HepG2 (cell line): ENCODE results near the gene CTSA. TPM values are rescaled to one million over a fixed set of nuclear protein-coding genes. Genes with fewer than 3 reads are reported as not detected.

Experiments
- ARNTL ChIP-seq: sonication (generic); formaldehyde crosslinking; IDR thresholded peaks from 2 replicates; pipeline ENCODE4 v1.4.0; 2020; ENCODE audit warnings: mild to moderate bottlenecking, missing genetic modification reagents
- BCLAF1 ChIP-seq: fragments of 450-650 bp; IDR thresholded peaks from 2 replicates; pipeline ENCODE4 v1.6.1; 2017; ENCODE audit warnings: mild to moderate bottlenecking
- CEBPG ChIP-seq: IDR thresholded peaks from 2 replicates; pipeline ENCODE4 v1.6.1; 2016
- CENPT ChIP-seq: sonication (generic); formaldehyde crosslinking; IDR thresholded peaks from 2 replicates; pipeline ENCODE4 v1.8.0; 2022; ENCODE audit warnings: low read depth, mild to moderate bottlenecking, moderate library complexity, missing genetic modification reagents
- CHCHD3 ChIP-seq: sonication (generic); formaldehyde crosslinking; IDR thresholded peaks from 2 replicates; pipeline ENCODE4 v1.8.0; 2022; ENCODE audit warnings: mild to moderate bottlenecking, missing genetic modification reagents, moderate library complexity
- CHD2 ChIP-seq: IDR thresholded peaks from 2 replicates; pipeline ENCODE4 v1.6.1; 2011; ENCODE audit warnings: low read depth, low read length, improper control_type of control experiment
- FOXO1 ChIP-seq: sonication (generic); formaldehyde crosslinking; IDR thresholded peaks from 2 replicates; pipeline ENCODE4 v1.4.0; 2020; ENCODE audit warnings: missing genetic modification reagents
- GPN1 ChIP-seq: sonication (generic); formaldehyde crosslinking; IDR thresholded peaks from 2 replicates; pipeline ENCODE4 v1.5.1; 2020; ENCODE audit warnings: missing genetic modification reagents, borderline replicate concordance
- HNRNPK ChIP-seq: fragments of 200-400 bp; formaldehyde crosslinking; IDR thresholded peaks from 2 replicates; pipeline ENCODE4 v1.6.1; 2018; ENCODE audit warnings: low read length, low read depth, moderate library complexity, mild to moderate bottlenecking; ENCODE audit not compliant: poor library complexity, severe bottlenecking
- ISL2 ChIP-seq: sonication (generic); formaldehyde crosslinking; IDR thresholded peaks from 2 replicates; pipeline ENCODE4 v1.5.0; 2020; ENCODE audit warnings: missing genetic modification reagents
- KLF9 ChIP-seq: IDR thresholded peaks from 2 replicates; pipeline ENCODE4 v1.6.1; 2016; ENCODE audit warnings: low read depth
- PLRG1 ChIP-seq: fragments of 450-650 bp; conservative IDR thresholded peaks from 2 replicates; pipeline ENCODE4 v1.6.1; 2016
- PRPF4 ChIP-seq: fragments of 200-400 bp; formaldehyde crosslinking; IDR thresholded peaks from 2 replicates; pipeline ENCODE4 v1.6.1; 2016; ENCODE audit warnings: low read length, low read depth; ENCODE audit not compliant: poor library complexity, severe bottlenecking
- RAD21 ChIP-seq: fragments of 450-650 bp; formaldehyde crosslinking; IDR thresholded peaks from 2 replicates; pipeline ENCODE4 v1.5.0; 2020; ENCODE audit warnings: mild to moderate bottlenecking
- REPIN1 ChIP-seq: sonication (generic); formaldehyde crosslinking; IDR thresholded peaks from 2 replicates; pipeline ENCODE4 v1.8.0; 2022; ENCODE audit warnings: missing genetic modification reagents, low read depth, mild to moderate bottlenecking, borderline replicate concordance
- ZNF260 ChIP-seq: sonication (generic); formaldehyde crosslinking; IDR thresholded peaks from 2 replicates; pipeline ENCODE4 v1.4.0; 2020; ENCODE audit warnings: missing genetic modification reagents, low read depth, mild to moderate bottlenecking, borderline replicate concordance
- ZNF431 ChIP-seq: sonication (generic); formaldehyde crosslinking; IDR thresholded peaks from 2 replicates; pipeline ENCODE4 v1.9.0; 2022; ENCODE audit warnings: missing genetic modification reagents, low read depth, mild to moderate bottlenecking, borderline replicate concordance
- ZNF563 ChIP-seq: sonication (generic); formaldehyde crosslinking; IDR thresholded peaks from 2 replicates; pipeline ENCODE4 v1.8.0; 2022; ENCODE audit warnings: mild to moderate bottlenecking, moderate library complexity, missing genetic modification reagents
- ZNF713 ChIP-seq: sonication (generic); formaldehyde crosslinking; IDR thresholded peaks from 2 replicates; pipeline ENCODE4 v1.4.0; 2020; ENCODE audit warnings: mild to moderate bottlenecking, missing genetic modification reagents
- ZNF839 ChIP-seq: sonication (generic); formaldehyde crosslinking; IDR thresholded peaks from 2 replicates; pipeline ENCODE4 v1.4.0; 2020; ENCODE audit warnings: missing genetic modification reagents, mild to moderate bottlenecking, borderline replicate concordance
- polyA plus RNA-seq, 8 experiments: library from polyadenylated mRNA; depleted of rRNA in 3 of 8; stranded (reverse) in 7 of 8; unstranded in 1 of 8; fragments of >200 nt; fragmentation: Illumina TruSeq in 4 of 8; extraction: Trizol in 4 of 8; gene quantifications; 2 replicates each; pipeline versions ENCODE4 v1.2.1 to v1.2.3, GENCODE V29; 2011 to 2016; ENCODE audit warnings: low read depth in 4 of 8, missing spikeins in 1 of 8, mixed read lengths in 1 of 8; ENCODE audit not compliant: insufficient read depth in 1 of 8
- total RNA-seq, 5 experiments: library from RNA; depleted of rRNA; stranded (reverse); fragments of >200 nt; fragmentation: Illumina TruSeq; extraction: Trizol; gene quantifications; 2 replicates each; pipeline ENCODE4 v1.2.3, GENCODE V29; 2016; ENCODE audit warnings: low read depth in 1 of 5
- TF ChIP-seq, protein P1 (sequence below): sonication (generic); formaldehyde crosslinking; IDR thresholded peaks from 2 replicates; pipeline ENCODE4 v1.8.0; 2022; ENCODE audit warnings: mild to moderate bottlenecking, missing genetic modification reagents, moderate library complexity
- TF ChIP-seq, protein P2 (sequence below): sonication (generic); formaldehyde crosslinking; IDR thresholded peaks from 2 replicates; pipeline ENCODE4 v1.5.0; 2020; ENCODE audit warnings: missing genetic modification reagents
- TF ChIP-seq, protein P3 (sequence below): IDR thresholded peaks from 2 replicates; pipeline ENCODE4 v1.6.1; 2012; ENCODE audit warnings: low read depth, low read length, improper control_type of control experiment

CTSA gene
- total and polyA plus RNA-seq, 2 of the 13 experiments (the other 11 are each of a cell fraction or from before 2014, with no cell fraction given): 202 to 231 TPM

- peak; percentile 98 for TF ChIP-seq ZNF563 (CRISPR knock-in tag)
- TF ChIP-seq GPN1 (CRISPR knock-in tag): peak; percentile 27; the same call in 1 of the 2 replicates
- TF ChIP-seq CHCHD3 (CRISPR knock-in tag): peak; percentile 36
- no peak for TF ChIP-seq PLRG1
- TF ChIP-seq ZNF431 (CRISPR knock-in tag): peak; percentile 99
- TF ChIP-seq, protein P1, sequence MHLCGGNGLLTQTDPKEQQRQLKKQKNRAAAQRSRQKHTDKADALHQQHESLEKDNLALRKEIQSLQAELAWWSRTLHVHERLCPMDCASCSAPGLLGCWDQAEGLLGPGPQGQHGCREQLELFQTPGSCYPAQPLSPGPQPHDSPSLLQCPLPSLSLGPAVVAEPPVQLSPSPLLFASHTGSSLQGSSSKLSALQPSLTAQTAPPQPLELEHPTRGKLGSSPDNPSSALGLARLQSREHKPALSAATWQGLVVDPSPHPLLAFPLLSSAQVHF: peak; percentile 98
- peak; percentile 96 for TF ChIP-seq FOXO1 (CRISPR knock-in tag)
- peak; percentile 63; the same call in 1 of the 2 replicates for TF ChIP-seq ZNF260 (CRISPR knock-in tag)
- TF ChIP-seq RAD21: peak; percentile 66
- TF ChIP-seq BCLAF1: no peak
- peak; percentile 64 for TF ChIP-seq HNRNPK
- no peak; the same call in 1 of the 2 replicates for TF ChIP-seq ZNF713 (CRISPR knock-in tag)
- peak; percentile 72; the same call in 1 of the 2 replicates for TF ChIP-seq CHD2
- TF ChIP-seq CEBPG (CRISPR knock-in tag): peak; percentile 76
- no peak for TF ChIP-seq ZNF839 (CRISPR knock-in tag)
- TF ChIP-seq, protein P2, sequence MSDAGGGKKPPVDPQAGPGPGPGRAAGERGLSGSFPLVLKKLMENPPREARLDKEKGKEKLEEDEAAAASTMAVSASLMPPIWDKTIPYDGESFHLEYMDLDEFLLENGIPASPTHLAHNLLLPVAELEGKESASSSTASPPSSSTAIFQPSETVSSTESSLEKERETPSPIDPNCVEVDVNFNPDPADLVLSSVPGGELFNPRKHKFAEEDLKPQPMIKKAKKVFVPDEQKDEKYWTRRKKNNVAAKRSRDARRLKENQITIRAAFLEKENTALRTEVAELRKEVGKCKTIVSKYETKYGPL (CRISPR knock-in tag): peak; percentile 88; the same call in 1 of the 2 replicates
- TF ChIP-seq REPIN1: peak; percentile 100
- peak; percentile 100 for TF ChIP-seq ARNTL (CRISPR knock-in tag)
- TF ChIP-seq PRPF4: no peak
- TF ChIP-seq ISL2: peak; percentile 96
- peak; percentile 96 for TF ChIP-seq KLF9 (CRISPR knock-in tag)
- TF ChIP-seq, protein P3, sequence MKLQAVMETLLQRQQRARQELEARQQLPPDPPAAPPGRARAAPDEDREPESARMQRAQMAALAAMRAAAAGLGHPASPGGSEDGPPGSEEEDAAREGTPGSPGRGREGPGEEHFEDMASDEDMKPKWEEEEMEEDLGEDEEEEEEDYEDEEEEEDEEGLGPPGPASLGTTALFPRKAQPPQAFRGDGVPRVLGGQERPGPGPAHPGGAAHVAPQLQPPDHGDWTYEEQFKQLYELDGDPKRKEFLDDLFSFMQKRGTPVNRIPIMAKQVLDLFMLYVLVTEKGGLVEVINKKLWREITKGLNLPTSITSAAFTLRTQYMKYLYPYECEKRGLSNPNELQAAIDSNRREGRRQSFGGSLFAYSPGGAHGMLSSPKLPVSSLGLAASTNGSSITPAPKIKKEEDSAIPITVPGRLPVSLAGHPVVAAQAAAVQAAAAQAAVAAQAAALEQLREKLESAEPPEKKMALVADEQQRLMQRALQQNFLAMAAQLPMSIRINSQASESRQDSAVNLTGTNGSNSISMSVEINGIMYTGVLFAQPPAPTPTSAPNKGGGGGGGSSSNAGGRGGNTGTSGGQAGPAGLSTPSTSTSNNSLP: peak; percentile 71; the same call in 1 of the 2 replicates
- peak; percentile 25 for TF ChIP-seq CENPT (CRISPR knock-in tag)
Observed at GRCh38 chr20:45890985-45891983, at the start of gene CTSA, which contains the start of gene NEURL2 (continued).
